Liver (tissue), 9 donors: Measurements from ENCODE around the gene SLC6A7. TPM values are rescaled to one million over a fixed set of nuclear protein-coding genes. Genes with fewer than 3 reads are reported as not detected.

Experiments
- DNase-seq: peaks from one replicate; pipeline ENCODE4 v3.0.0-alpha.2; 2017; ENCODE audit warnings: low spot score
- H3K27ac ChIP-seq, 2 donors: one replicate each; pipeline ENCODE4 v1.7.0; 2013; ENCODE audit warnings: inconsistent platforms in 2 of 2, low read length in 2 of 2, control low read depth in 1 of 2, low read depth in 1 of 2, mild to moderate bottlenecking in 1 of 2
- H3K27me3 ChIP-seq, 4 donors: one replicate each; pipeline versions ENCODE4 v1.6.1 to v1.7.0; 2013; ENCODE audit warnings: low read length in 3 of 4, inconsistent platforms in 1 of 4, mild to moderate bottlenecking in 1 of 4, moderate library complexity in 1 of 4; ENCODE audit not compliant: control insufficient read depth in 4 of 4, insufficient read depth in 4 of 4
- H3K36me3 ChIP-seq, 4 donors: one replicate each; pipeline versions ENCODE4 v1.6.1 to v1.7.0; 2013; ENCODE audit warnings: low read length in 3 of 4, mild to moderate bottlenecking in 3 of 4, low read depth in 1 of 4, moderate library complexity in 1 of 4; ENCODE audit not compliant: control insufficient read depth in 4 of 4, insufficient read depth in 3 of 4
- H3K4me1 ChIP-seq, 4 donors: one replicate each; pipeline versions ENCODE4 v1.6.1 to v1.7.0; 2013; ENCODE audit warnings: low read length in 3 of 4, mild to moderate bottlenecking in 3 of 4, moderate library complexity in 1 of 4; ENCODE audit not compliant: control insufficient read depth in 4 of 4, insufficient read depth in 4 of 4
- H3K4me3 ChIP-seq, 3 donors: one replicate each; pipeline versions ENCODE4 v1.6.1 to v1.7.0; 2013; ENCODE audit warnings: low read length in 3 of 3, control low read depth in 1 of 3, low read depth in 1 of 3, mild to moderate bottlenecking in 1 of 3
- H3K9ac ChIP-seq, 2 donors: one replicate each; pipeline ENCODE4 v1.7.0; 2013; ENCODE audit warnings: low read length in 2 of 2, mild to moderate bottlenecking in 2 of 2, moderate library complexity in 2 of 2, control low read depth in 1 of 2, low read depth in 1 of 2
- H3K9me3 ChIP-seq, 4 donors: one replicate each; pipeline versions ENCODE4 v1.6.1 to v1.7.0; 2013; ENCODE audit warnings: low read length in 3 of 4; ENCODE audit not compliant: control insufficient read depth in 4 of 4
- EGR1 ChIP-seq, 2 donors: IDR thresholded peaks; 2 replicates each; pipeline ENCODE4 v1.6.1; 2016 to 2018; ENCODE audit warnings: antibody characterized with exemption in 2 of 2, low read depth in 2 of 2
- FOXA1 ChIP-seq: IDR thresholded peaks from 2 replicates; pipeline ENCODE4 v1.6.1; 2016; ENCODE audit warnings: antibody characterized with exemption
- FOXA2 ChIP-seq: IDR thresholded peaks from 2 replicates; pipeline ENCODE4 v1.6.1; 2016; ENCODE audit warnings: antibody characterized with exemption
- GABPA ChIP-seq, 2 donors: IDR thresholded peaks in 1 of 2; conservative IDR thresholded peaks in 1 of 2; 2 replicates each; pipeline ENCODE4 v1.6.1; 2016; ENCODE audit warnings: antibody characterized with exemption in 2 of 2, mild to moderate bottlenecking in 1 of 2, moderate library complexity in 1 of 2
- HNF4A ChIP-seq, 2 donors: conservative IDR thresholded peaks; 2 replicates each; pipeline ENCODE4 v1.6.1; 2016; ENCODE audit warnings: antibody characterized with exemption in 2 of 2, mild to moderate bottlenecking in 2 of 2
- HNF4G ChIP-seq: IDR thresholded peaks from 2 replicates; pipeline ENCODE4 v1.6.1; 2016; ENCODE audit warnings: antibody characterized with exemption
- JUND ChIP-seq, 2 donors: IDR thresholded peaks; 2 replicates each; pipeline ENCODE4 v1.6.1; 2016; ENCODE audit warnings: antibody characterized with exemption in 2 of 2
- NR2F2 ChIP-seq: IDR thresholded peaks from 2 replicates; pipeline ENCODE4 v1.6.1; 2016; ENCODE audit warnings: antibody characterized with exemption
- RAD21 ChIP-seq, 2 donors: IDR thresholded peaks; 2 replicates each; pipeline ENCODE4 v1.6.1; 2016; ENCODE audit warnings: antibody characterized with exemption in 2 of 2, mild to moderate bottlenecking in 2 of 2
- RXRA ChIP-seq, 2 donors: IDR thresholded peaks; 2 replicates each; pipeline ENCODE4 v1.6.1; 2017 to 2018; ENCODE audit warnings: antibody characterized with exemption in 2 of 2, mild to moderate bottlenecking in 1 of 2
- SP1 ChIP-seq: IDR thresholded peaks from 2 replicates; pipeline ENCODE4 v1.6.1; 2018; ENCODE audit warnings: antibody characterized with exemption, mild to moderate bottlenecking
- TAF1 ChIP-seq: conservative IDR thresholded peaks from 2 replicates; pipeline ENCODE4 v1.6.1; 2016; ENCODE audit warnings: antibody characterized with exemption, mild to moderate bottlenecking
- YY1 ChIP-seq: IDR thresholded peaks from 2 replicates; pipeline ENCODE4 v1.6.1; 2016; ENCODE audit warnings: antibody characterized with exemption, mild to moderate bottlenecking
- WGBS: extraction: QIAGEN DNeasy Blood & Tissue Kit; methylation state at CpG from one replicate; pipeline ENCODE4 v1.1.7; 2013; 5-methylcytosine and 5-hydroxymethylcytosine counted together
- polyA plus RNA-seq, 2 donors: library from polyadenylated mRNA; stranded (reverse) in 1 of 2; unstranded in 1 of 2; fragments of 200-250 nt in 1 of 2; fragments of >200 nt in 1 of 2; fragmentation: Nextera tagmentation in 1 of 2; extraction: Ambion mirVana in 1 of 2; gene quantifications; one replicate each; pipeline versions ENCODE4 v1.2.1 to v1.2.3, GENCODE V29; 2013 to 2015
- total RNA-seq, 2 donors: library from RNA; depleted of rRNA; stranded (reverse); fragments of >200 nt; gene quantifications; one replicate each; pipeline ENCODE4 v1.2.3, GENCODE V29; 2014
- TF ChIP-seq, protein P1 (sequence below): IDR thresholded peaks from 2 replicates; pipeline ENCODE4 v1.6.1; 2016; ENCODE audit warnings: antibody characterized with exemption
- TF ChIP-seq, protein P2 (sequence below): fragments of 150-350 bp; IDR thresholded peaks from 2 replicates; pipeline ENCODE4 v1.5.1; 2017; ENCODE audit warnings: improper control_type of control experiment, low read depth, low read length; ENCODE audit not compliant: missing input control
- TF ChIP-seq, protein P3 (sequence below): IDR thresholded peaks from 2 replicates; pipeline ENCODE4 v1.6.1; 2016; ENCODE audit warnings: antibody characterized with exemption, mild to moderate bottlenecking
- TF ChIP-seq, protein P4 (sequence below): IDR thresholded peaks from 2 replicates; pipeline ENCODE4 v1.6.1; 2016; ENCODE audit warnings: antibody characterized with exemption
- donor health status: healthy.
- donor health status: healthy.
- donor health status: healthy.
- donor health status: healthy.
- donor health status: healthy.

SLC6A7 gene
- total and polyA plus RNA-seq, 4 donors = not detected

DNA sequence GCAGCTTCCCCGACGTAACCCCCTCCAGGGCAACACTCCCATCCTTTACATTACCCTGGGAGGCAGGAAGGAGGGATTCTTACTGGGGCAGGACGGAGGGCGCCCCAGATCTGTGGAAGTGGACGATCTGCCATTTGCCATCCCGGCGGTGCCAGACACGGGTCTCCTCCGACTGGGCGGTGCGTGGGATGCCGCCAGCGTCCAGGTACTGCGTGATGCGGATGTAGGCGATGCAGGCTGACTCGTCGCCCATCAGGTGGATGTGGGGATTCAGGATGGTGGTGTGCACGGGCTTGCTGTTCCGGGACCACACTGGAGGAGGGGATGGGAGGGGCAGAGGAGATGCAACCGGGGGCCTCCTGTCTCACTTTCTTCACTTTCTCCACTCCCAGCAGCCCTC lies 33.0 kb downstream of the SLC6A7 start:
- 92% methylated on average over 21 of the region's 21 CpGs for WGBS
- TF ChIP-seq RAD21 (IDR thresholded peaks at IDR 0.05) (no peak), HNF4A (conservative IDR thresholded peaks at IDR 0.05) (no peak)

DNA sequence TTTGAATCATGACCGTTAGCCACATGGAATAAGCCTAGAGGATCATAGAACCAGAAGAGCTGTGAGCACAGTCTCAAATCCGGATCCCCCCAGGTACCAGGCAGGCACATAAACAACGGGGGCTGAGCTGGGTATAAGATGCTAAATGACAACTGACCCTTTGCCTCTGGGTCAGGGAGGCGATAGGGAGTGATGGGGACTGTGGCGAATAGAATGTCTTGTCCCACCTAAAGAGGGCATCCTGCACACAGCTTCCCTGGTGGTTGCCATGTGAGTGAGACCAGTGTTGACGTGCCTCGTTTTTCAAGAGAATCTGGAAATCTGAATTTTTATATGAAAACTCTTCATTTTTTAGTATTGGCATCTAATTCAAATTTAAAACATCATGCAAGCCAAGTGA lies 33.6 kb downstream of the SLC6A7 start:
- H3K36me3 ChIP-seq = no peaks in the 10 kb centered on the region
- no peaks in the 10 kb centered on the region for H3K9me3 ChIP-seq
- H3K27me3 ChIP-seq = no peaks in the 10 kb centered on the region
- no peaks in the 10 kb centered on the region for H3K4me1 ChIP-seq
- no peak for DNase-seq
- 91% methylated on average over 7 of the region's 7 CpGs for WGBS
- TF ChIP-seq GABPA (IDR thresholded peaks at IDR 0.05 in 1 of 2, conservative IDR thresholded peaks at IDR 0.05 in 1 of 2) (no peak), HNF4A (conservative IDR thresholded peaks at IDR 0.05) (no peak)
- TF ChIP-seq, protein P1, sequence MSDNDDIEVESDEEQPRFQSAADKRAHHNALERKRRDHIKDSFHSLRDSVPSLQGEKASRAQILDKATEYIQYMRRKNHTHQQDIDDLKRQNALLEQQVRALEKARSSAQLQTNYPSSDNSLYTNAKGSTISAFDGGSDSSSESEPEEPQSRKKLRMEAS = no peak
- H3K9ac ChIP-seq = no peak overlapping the region
- H3K4me3 ChIP-seq = no peak overlapping the region
- H3K27ac ChIP-seq = no peak overlapping the region

More for the DNA sequence above, 33.0 kb downstream of the SLC6A7 start:
- no peak overlapping the region for H3K4me3 ChIP-seq
- H3K36me3 ChIP-seq = no peaks in the 10 kb centered on the region
- H3K9me3 ChIP-seq = no peaks in the 10 kb centered on the region
- DNase-seq = no peak
- no peaks in the 10 kb centered on the region for H3K27me3 ChIP-seq
- H3K4me1 ChIP-seq = no peaks in the 10 kb centered on the region
- H3K27ac ChIP-seq = no peak overlapping the region
- H3K9ac ChIP-seq = no peak overlapping the region

DNA sequence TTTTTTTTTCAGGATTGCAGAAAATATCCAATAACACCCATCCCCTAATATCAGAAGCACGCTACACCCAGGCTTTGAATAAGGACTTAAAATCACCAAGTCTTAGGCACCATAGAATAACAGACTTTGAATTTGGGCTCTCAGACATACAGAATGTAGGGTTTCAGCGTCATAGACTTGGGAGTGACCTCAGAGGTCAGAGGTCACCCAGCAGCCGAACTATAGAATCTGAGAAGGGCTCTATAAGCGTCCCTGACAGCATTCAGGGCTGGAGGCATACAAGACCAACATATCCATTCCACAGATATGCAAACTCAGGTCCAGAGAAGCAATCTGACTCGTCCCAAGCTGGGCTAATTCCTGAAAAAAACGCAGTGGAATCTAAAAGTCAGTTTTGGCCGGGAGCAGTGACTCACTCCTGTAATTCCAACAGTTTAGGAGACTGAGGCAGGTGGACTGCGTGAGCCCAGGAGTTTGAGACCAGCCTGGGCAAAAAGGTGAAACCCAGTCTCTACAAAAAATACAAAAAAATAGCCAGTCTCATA lies 34.7 kb downstream of the SLC6A7 start:
- 81% methylated on average over 8 of the region's 8 CpGs for WGBS

More for the DNA sequence above, 34.7 kb downstream of the SLC6A7 start:
- H3K4me1 ChIP-seq = no peaks in the 10 kb centered on the region
- H3K9me3 ChIP-seq = no peaks in the 10 kb centered on the region
- TF ChIP-seq, protein P2, sequence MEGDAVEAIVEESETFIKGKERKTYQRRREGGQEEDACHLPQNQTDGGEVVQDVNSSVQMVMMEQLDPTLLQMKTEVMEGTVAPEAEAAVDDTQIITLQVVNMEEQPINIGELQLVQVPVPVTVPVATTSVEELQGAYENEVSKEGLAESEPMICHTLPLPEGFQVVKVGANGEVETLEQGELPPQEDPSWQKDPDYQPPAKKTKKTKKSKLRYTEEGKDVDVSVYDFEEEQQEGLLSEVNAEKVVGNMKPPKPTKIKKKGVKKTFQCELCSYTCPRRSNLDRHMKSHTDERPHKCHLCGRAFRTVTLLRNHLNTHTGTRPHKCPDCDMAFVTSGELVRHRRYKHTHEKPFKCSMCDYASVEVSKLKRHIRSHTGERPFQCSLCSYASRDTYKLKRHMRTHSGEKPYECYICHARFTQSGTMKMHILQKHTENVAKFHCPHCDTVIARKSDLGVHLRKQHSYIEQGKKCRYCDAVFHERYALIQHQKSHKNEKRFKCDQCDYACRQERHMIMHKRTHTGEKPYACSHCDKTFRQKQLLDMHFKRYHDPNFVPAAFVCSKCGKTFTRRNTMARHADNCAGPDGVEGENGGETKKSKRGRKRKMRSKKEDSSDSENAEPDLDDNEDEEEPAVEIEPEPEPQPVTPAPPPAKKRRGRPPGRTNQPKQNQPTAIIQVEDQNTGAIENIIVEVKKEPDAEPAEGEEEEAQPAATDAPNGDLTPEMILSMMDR = no peak
- TF ChIP-seq HNF4A (conservative IDR thresholded peaks at IDR 0.05) = no peak
- TF ChIP-seq YY1 = no peak
- TF ChIP-seq FOXA1 = no peak
- TF ChIP-seq RAD21 (IDR thresholded peaks at IDR 0.05) = no peak
- TF ChIP-seq JUND (IDR thresholded peaks at IDR 0.05) = no peak
- TF ChIP-seq, protein P1 = no peak
- TF ChIP-seq, protein P3, sequence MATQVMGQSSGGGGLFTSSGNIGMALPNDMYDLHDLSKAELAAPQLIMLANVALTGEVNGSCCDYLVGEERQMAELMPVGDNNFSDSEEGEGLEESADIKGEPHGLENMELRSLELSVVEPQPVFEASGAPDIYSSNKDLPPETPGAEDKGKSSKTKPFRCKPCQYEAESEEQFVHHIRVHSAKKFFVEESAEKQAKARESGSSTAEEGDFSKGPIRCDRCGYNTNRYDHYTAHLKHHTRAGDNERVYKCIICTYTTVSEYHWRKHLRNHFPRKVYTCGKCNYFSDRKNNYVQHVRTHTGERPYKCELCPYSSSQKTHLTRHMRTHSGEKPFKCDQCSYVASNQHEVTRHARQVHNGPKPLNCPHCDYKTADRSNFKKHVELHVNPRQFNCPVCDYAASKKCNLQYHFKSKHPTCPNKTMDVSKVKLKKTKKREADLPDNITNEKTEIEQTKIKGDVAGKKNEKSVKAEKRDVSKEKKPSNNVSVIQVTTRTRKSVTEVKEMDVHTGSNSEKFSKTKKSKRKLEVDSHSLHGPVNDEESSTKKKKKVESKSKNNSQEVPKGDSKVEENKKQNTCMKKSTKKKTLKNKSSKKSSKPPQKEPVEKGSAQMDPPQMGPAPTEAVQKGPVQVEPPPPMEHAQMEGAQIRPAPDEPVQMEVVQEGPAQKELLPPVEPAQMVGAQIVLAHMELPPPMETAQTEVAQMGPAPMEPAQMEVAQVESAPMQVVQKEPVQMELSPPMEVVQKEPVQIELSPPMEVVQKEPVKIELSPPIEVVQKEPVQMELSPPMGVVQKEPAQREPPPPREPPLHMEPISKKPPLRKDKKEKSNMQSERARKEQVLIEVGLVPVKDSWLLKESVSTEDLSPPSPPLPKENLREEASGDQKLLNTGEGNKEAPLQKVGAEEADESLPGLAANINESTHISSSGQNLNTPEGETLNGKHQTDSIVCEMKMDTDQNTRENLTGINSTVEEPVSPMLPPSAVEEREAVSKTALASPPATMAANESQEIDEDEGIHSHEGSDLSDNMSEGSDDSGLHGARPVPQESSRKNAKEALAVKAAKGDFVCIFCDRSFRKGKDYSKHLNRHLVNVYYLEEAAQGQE = no peak
- no peak for TF ChIP-seq RXRA (IDR thresholded peaks at IDR 0.05)
- no peak for TF ChIP-seq NR2F2
- TF ChIP-seq TAF1 = no peak
- TF ChIP-seq SP1 = no peak
- TF ChIP-seq FOXA2 = no peak
- TF ChIP-seq, protein P4, sequence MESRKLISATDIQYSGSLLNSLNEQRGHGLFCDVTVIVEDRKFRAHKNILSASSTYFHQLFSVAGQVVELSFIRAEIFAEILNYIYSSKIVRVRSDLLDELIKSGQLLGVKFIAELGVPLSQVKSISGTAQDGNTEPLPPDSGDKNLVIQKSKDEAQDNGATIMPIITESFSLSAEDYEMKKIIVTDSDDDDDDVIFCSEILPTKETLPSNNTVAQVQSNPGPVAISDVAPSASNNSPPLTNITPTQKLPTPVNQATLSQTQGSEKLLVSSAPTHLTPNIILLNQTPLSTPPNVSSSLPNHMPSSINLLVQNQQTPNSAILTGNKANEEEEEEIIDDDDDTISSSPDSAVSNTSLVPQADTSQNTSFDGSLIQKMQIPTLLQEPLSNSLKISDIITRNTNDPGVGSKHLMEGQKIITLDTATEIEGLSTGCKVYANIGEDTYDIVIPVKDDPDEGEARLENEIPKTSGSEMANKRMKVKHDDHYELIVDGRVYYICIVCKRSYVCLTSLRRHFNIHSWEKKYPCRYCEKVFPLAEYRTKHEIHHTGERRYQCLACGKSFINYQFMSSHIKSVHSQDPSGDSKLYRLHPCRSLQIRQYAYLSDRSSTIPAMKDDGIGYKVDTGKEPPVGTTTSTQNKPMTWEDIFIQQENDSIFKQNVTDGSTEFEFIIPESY = no peak
- no peak for TF ChIP-seq EGR1 (IDR thresholded peaks at IDR 0.05; ENCODE audit: low read depth in 2 of 2)
- no peak for TF ChIP-seq HNF4G
- no peak for TF ChIP-seq GABPA (IDR thresholded peaks at IDR 0.05 in 1 of 2, conservative IDR thresholded peaks at IDR 0.05 in 1 of 2)
- H3K4me3 ChIP-seq = no peak overlapping the region
- no peak for DNase-seq
- no peaks in the 10 kb centered on the region for H3K27me3 ChIP-seq
- H3K9ac ChIP-seq = no peak overlapping the region
- no peak overlapping the region for H3K27ac ChIP-seq
- no peaks in the 10 kb centered on the region for H3K36me3 ChIP-seq
